Gastroesophageal sphincter (tissue), 3 donors: ENCODE results near the gene BRINP3.

Experiments used
- CTCF ChIP-seq, 4 experiments: fragments of 200-600 bp in 2 of 4; fragments of 450-650 bp in 2 of 4; sonication (generic) in 1 of 4; IDR thresholded peaks; one replicate each; pipeline ENCODE4 v1.5.1; 2017 to 2019; ENCODE audit warnings: antibody characterized with exemption in 4 of 4, mild to moderate bottlenecking in 2 of 4, moderate library complexity in 2 of 4
- EP300 ChIP-seq: sonication (generic); formaldehyde crosslinking; IDR thresholded peaks from one replicate; pipeline ENCODE4 v1.6.1; 2017; ENCODE audit warnings: antibody characterized with exemption, mild to moderate bottlenecking
- POLR2A ChIP-seq, 2 donors: fragments of 450-650 bp; IDR thresholded peaks; one replicate each; pipeline ENCODE4 v1.6.1; 2017; ENCODE audit warnings: antibody characterized with exemption in 2 of 2, mild to moderate bottlenecking in 2 of 2, moderate library complexity in 1 of 2
- POLR2AphosphoS5 ChIP-seq: sonication (generic); formaldehyde crosslinking; IDR thresholded peaks from one replicate; pipeline ENCODE4 v1.6.1; 2017; ENCODE audit warnings: antibody characterized with exemption

GRCh38 chr1:190439447-190439846 is 38.2 kb downstream of the BRINP3 start:
- TF ChIP-seq POLR2A (IDR thresholded peaks at IDR 0.05) (no peak), CTCF (IDR thresholded peaks at IDR 0.05) (no peak), POLR2AphosphoS5 (no peak), EP300 (no peak)
